ENCODE results near the gene TARBP1.

GRCh38 chr1:234504969-234505768, 26.2 kb upstream of the TARBP1 start:
- TF ChIP-seq CTCF (IDR thresholded peaks at IDR 0.05) (no peak), ZFX (IDR thresholded peaks at IDR 0.05; ENCODE audit: borderline replicate concordance) (no peak)
